MCF 10A (cell line): ENCODE data around the gene TMEM196. TPM values are rescaled to one million over a fixed set of nuclear protein-coding genes. Genes with fewer than 3 reads are reported as not detected.

ENCODE experiments used
- Bru-seq: library from RNA; stranded (reverse); fragments of 400-500 nt; gene quantifications from one replicate; lab custom pipeline; 2021; lab: Mats Ljungman, UMichigan
- BruChase-seq, 2 experiments: library from RNA; stranded (reverse); fragments of 400-500 nt; gene quantifications; one replicate each; lab custom pipeline; 2021; lab: Mats Ljungman, UMichigan
- BruUV-seq: library from RNA; stranded (reverse); fragments of 400-500 nt; replicated peaks from 2 replicates; lab custom pipeline; 2021; lab: Mats Ljungman, UMichigan
- CTCF ChIA-PET: fragments of 300-600 bp; sonication (Branson Sonifier 250); formaldehyde crosslinking; extraction: SDS; loops from one replicate; lab custom pipeline; 2021; ENCODE audit warnings: antibody characterized with exemption, inconsistent platforms; lab: Yijun Ruan, JAX
- POLR2A ChIA-PET: fragments of 300-600, 350-650 bp; sonication (Branson Sonifier 250); formaldehyde crosslinking; extraction: SDS; loops from one replicate; lab custom pipeline; 2020; ENCODE audit warnings: antibody characterized with exemption, inconsistent platforms; lab: Yijun Ruan, JAX
- DNase-seq: peaks from one replicate; pipeline ENCODE4 v3.0.0-alpha.2; 2018; ENCODE audit not compliant: unreplicated experiment
- H3K27ac Mint-ChIP-seq: one replicate; pipeline ENCODE4 v1.8.0; 2022; ENCODE audit warnings: mild to moderate bottlenecking, low read depth, mixed read lengths; ENCODE audit not compliant: unreplicated experiment
- H3K27me3 Mint-ChIP-seq: one replicate; pipeline ENCODE4 v1.8.0; 2022; ENCODE audit warnings: mixed read lengths; ENCODE audit not compliant: insufficient read depth, unreplicated experiment
- H3K36me3 Mint-ChIP-seq: one replicate; pipeline ENCODE4 v1.8.0; 2022; ENCODE audit warnings: mild to moderate bottlenecking, moderate library complexity, mixed read lengths; ENCODE audit not compliant: insufficient read depth, unreplicated experiment
- H3K4me1 Mint-ChIP-seq: one replicate; pipeline ENCODE4 v1.8.0; 2022; ENCODE audit warnings: mixed read lengths; ENCODE audit not compliant: insufficient read depth, unreplicated experiment
- H3K4me3 Mint-ChIP-seq: one replicate; pipeline ENCODE4 v1.8.0; 2022; ENCODE audit warnings: mild to moderate bottlenecking, moderate library complexity, mixed read lengths; ENCODE audit not compliant: unreplicated experiment
- H3K9me3 Mint-ChIP-seq: one replicate; pipeline ENCODE4 v1.8.0; 2022; ENCODE audit warnings: mixed read lengths; ENCODE audit not compliant: unreplicated experiment
- intact Hi-C: fragments of 100-400 bp; cut with micrococcal nuclease; formaldehyde crosslinking; loops from 2 replicates; pipeline ENCODE4 v1.14.1; 2022
- long read RNA-seq: library from polyadenylated mRNA; stranded (forward); transcript quantifications from one replicate; pipeline ENCODE4 v2.0.0, GENCODE V29; 2022
- total RNA-seq: library from RNA; stranded (reverse); gene quantifications from 2 replicates; pipeline ENCODE4 v1.2.3, GENCODE V29; 2022
- TF ChIP-seq, protein P1 (sequence below): fragments of 200-600 bp; IDR thresholded peaks from one replicate; pipeline ENCODE4 v1.8.0; 2022; ENCODE audit warnings: antibody characterized with exemption, mild to moderate bottlenecking; ENCODE audit not compliant: unreplicated experiment

Gene TMEM196
- total RNA-seq, result not detected in 2 replicates
- Bru-seq, nascent RNA, result not detected
- BruChase-seq, experiment 1, labeled RNA remaining after a 6-hour chase, result not detected
- BruChase-seq, experiment 2, labeled RNA remaining after a 2-hour chase, result percentile 4 among the genes with signal in this experiment
- long read RNA-seq, result 0 reads

DNA sequence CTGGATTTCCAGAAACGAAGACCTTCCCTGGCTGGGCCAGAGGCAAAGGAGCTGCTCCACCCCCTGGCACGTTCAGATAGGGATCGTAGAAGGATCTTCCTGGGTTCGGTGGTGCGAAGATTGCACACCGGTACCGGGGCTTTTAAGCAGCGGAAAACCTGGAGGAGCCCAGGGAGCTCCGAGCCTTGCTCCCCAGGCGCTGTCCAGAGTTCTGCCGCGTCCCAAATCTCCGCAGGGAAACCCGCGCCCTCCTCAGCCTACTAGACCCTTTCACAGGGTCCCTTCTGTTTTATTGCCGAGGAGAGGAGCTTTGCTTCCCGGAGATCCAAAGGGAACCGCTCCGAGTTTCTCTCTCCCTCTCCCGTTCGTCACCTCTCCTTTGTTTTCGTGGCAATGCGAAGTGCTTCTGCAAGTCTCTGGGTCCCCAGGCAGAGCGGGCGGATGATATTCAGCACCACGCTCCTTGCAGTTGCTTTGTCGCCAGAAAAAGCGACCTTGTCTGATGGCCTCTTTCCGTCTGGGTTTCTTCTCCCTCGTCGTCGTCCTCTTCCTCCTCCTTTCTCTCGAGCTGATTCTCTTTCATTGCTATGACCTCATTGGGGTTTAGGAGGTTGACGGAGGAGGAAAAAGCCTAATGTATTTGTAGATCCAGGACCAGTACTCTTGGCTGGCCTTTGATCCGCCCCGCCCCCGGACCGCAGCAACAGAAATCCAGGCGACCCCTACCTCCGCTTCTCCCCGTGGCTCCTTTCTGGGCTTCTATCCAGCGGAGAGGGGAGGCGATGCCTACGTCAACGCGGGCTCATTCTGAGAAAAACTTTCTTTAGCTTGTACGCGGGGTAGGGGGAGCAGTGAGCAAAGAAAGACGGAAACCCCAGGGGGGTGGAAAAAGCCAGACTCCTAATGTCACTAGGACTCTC, at the start of gene TMEM196:
Gene TMEM196 (minus strand): TSS at position 777 of the 920 bp plus-strand sequence. CDS start 921 bp downstream, outside the sequence.
- Mint-ChIP-seq H3K4me3 (peak within 1 kb of the TSS; percentile 47), H3K27ac (no peak within 1 kb of the TSS), H3K36me3 (no peaks in the 10 kb centered on the region), H3K9me3 (no peaks in the 10 kb centered on the region), H3K27me3 (peaks cover 15% of the 10 kb centered on the region), H3K4me1 (peaks cover 8% of the 10 kb centered on the region)
- TF ChIP-seq, protein P1, sequence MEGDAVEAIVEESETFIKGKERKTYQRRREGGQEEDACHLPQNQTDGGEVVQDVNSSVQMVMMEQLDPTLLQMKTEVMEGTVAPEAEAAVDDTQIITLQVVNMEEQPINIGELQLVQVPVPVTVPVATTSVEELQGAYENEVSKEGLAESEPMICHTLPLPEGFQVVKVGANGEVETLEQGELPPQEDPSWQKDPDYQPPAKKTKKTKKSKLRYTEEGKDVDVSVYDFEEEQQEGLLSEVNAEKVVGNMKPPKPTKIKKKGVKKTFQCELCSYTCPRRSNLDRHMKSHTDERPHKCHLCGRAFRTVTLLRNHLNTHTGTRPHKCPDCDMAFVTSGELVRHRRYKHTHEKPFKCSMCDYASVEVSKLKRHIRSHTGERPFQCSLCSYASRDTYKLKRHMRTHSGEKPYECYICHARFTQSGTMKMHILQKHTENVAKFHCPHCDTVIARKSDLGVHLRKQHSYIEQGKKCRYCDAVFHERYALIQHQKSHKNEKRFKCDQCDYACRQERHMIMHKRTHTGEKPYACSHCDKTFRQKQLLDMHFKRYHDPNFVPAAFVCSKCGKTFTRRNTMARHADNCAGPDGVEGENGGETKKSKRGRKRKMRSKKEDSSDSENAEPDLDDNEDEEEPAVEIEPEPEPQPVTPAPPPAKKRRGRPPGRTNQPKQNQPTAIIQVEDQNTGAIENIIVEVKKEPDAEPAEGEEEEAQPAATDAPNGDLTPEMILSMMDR, result no peak
- ChIA-PET POLR2A (interaction anchor here (0.6 to 1.9 kb wide), 2 partner anchors 9 to 56 kb away, joined by 4 to 5 read pairs; no protein-coding TSS in a partner anchor), CTCF (interaction anchor here (0.6 to 1.4 kb wide), 4 partner anchors 19 to 825 kb away, joined by 3 to 5 read pairs (median 3); no protein-coding TSS in a partner anchor)
- intact Hi-C loops, result no loop called here
- no peak for DNase-seq
- no TSS peak for BruUV-seq

DNA sequence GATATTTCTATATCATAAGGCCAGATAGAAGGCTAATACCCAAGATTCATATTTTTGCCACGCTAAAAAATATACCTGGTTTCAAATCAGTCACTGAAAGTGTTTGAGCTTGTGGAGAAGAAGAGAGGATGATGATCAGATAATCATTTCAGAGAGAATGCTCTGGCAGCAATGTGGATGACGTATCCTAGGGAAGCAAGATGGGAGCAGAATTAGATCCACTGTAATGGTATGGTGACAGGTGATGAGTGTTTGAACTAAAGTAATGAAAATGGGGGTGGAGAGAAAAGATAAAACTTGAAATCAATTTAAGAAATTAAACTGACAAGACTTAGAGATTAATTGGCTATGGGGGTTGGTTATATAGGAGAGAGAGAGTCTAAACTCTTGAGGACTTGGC, 42.7 kb upstream of the TMEM196 start:
- ChIA-PET CTCF (interaction anchor here (0.6 to 0.7 kb wide), 2 partner anchors 64 to 418 kb away, joined by 3 read pairs; no protein-coding TSS in a partner anchor), POLR2A (no interaction called here)
- H3K4me3 Mint-ChIP-seq, result no peak overlapping the region
- DNase-seq, result no peak
- TF ChIP-seq, protein P1, result no peak
- BruUV-seq, result no TSS peak
- peaks cover 9% of the 10 kb centered on the region for H3K9me3 Mint-ChIP-seq
- no peak overlapping the region for H3K27ac Mint-ChIP-seq
- no peaks in the 10 kb centered on the region for H3K27me3 Mint-ChIP-seq
- no peaks in the 10 kb centered on the region for H3K4me1 Mint-ChIP-seq
- intact Hi-C loops, result no loop called here
- H3K36me3 Mint-ChIP-seq, result no peaks in the 10 kb centered on the region

DNA sequence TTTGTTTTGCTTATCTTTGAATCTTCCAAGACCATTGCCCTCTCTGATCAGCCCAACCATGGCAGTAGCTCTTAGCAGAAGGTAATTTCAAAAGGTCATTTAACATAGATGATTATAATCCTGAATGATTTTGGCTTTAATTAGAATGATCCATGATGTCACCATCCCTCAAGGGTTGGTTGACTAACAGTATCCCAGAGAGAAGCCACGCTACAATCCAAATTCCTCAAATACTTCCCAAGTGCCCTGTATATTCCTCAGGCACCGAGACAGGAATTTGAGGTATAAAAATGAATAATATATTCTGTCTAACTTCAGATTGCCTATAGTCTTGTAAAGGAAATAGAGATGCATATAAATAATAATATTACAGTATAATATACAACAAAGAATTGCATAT, 42.1 kb upstream of the TMEM196 start:
- Mint-ChIP-seq H3K27me3 (no peaks in the 10 kb centered on the region), H3K27ac (no peak overlapping the region), H3K9me3 (peaks cover 9% of the 10 kb centered on the region), H3K36me3 (no peaks in the 10 kb centered on the region), H3K4me3 (no peak overlapping the region), H3K4me1 (no peaks in the 10 kb centered on the region)
- intact Hi-C loops, result no loop called here
- ChIA-PET POLR2A (interaction anchor here (0.6 kb wide), 1 partner anchor 89 kb away, joined by 3 read pairs; no protein-coding TSS in a partner anchor), CTCF (interaction anchor here (0.6 kb wide), 1 partner anchor 419 kb away, joined by 3 read pairs; no protein-coding TSS in a partner anchor)
- TF ChIP-seq, protein P1, result no peak
- no peak for DNase-seq
- no TSS peak for BruUV-seq

DNA sequence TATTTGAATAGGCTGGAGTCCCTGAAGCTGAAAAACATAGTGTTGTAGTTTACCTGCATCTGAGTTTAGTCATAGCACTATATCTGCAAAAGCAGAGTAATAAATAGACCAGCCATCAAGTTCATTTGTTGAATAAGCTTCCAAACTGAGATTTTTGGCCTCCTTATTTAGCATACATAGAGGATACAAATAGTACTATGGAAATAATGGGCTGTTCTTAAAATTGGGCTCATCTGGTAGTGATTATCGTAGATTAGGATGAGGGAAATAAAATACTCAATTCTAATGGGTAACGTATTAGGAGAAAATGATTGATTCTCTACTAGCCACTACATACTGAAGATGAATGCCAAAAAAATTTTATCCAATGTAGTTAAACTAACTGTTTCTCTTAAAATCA, 41.4 kb upstream of the TMEM196 start:
- Mint-ChIP-seq H3K27ac (no peak overlapping the region), H3K9me3 (peaks cover under 1% of the 10 kb centered on the region), H3K4me3 (no peak overlapping the region), H3K4me1 (no peaks in the 10 kb centered on the region), H3K36me3 (no peaks in the 10 kb centered on the region), H3K27me3 (no peaks in the 10 kb centered on the region)
- ChIA-PET POLR2A (interaction anchor here (0.6 kb wide), 1 partner anchor 88 kb away, joined by 3 read pairs; no protein-coding TSS in a partner anchor), CTCF (no interaction called here)
- DNase-seq, result no peak
- TF ChIP-seq, protein P1, result no peak
- no TSS peak for BruUV-seq
- intact Hi-C loops, result no loop called here
